Esophagus squamous epithelium (tissue), 4 donors: Measurements from ENCODE around the gene AK2.

Source experiments
- CTCF ChIP-seq, 6 experiments: fragments of 450-650 bp in 4 of 6; fragments of 200-600 bp in 2 of 6; sonication (generic) in 2 of 6; IDR thresholded peaks; one replicate each; pipeline ENCODE4 v1.5.1; 2016 to 2019; ENCODE audit warnings: antibody characterized with exemption in 6 of 6, mild to moderate bottlenecking in 4 of 6, moderate library complexity in 4 of 6
- POLR2A ChIP-seq, 4 donors: fragments of 450-650 bp; IDR thresholded peaks; one replicate each; pipeline ENCODE4 v1.6.1; 2017; ENCODE audit warnings: antibody characterized with exemption in 4 of 4, mild to moderate bottlenecking in 4 of 4, moderate library complexity in 3 of 4

- no peak for TF ChIP-seq CTCF (IDR thresholded peaks at IDR 0.05)
- no peak for TF ChIP-seq POLR2A (IDR thresholded peaks at IDR 0.05)
These were observed 21.5 kb downstream of the AK2 start for GRCh38 chr1:33015216-33015615.
